WTC11 (cell line): Measurements from ENCODE around the gene SLC22A15.

Source experiments
- ZNF138 ChIP-seq: sonication (generic); formaldehyde crosslinking; conservative IDR thresholded peaks from 2 replicates; pipeline ENCODE4 v1.8.1; 2022; ENCODE audit warnings: mild to moderate bottlenecking, moderate library complexity, missing genetic modification reagents
- TF ChIP-seq, protein P1 (sequence below): sonication (generic); formaldehyde crosslinking; IDR thresholded peaks from 2 replicates; pipeline ENCODE4 v1.8.1; 2023; ENCODE audit warnings: mild to moderate bottlenecking, missing genetic modification reagents, moderate library complexity
- TF ChIP-seq, protein P2 (sequence below): sonication (generic); formaldehyde crosslinking; IDR thresholded peaks from 2 replicates; pipeline ENCODE4 v1.8.1; 2023; ENCODE audit warnings: mild to moderate bottlenecking, missing genetic modification reagents

DNA sequence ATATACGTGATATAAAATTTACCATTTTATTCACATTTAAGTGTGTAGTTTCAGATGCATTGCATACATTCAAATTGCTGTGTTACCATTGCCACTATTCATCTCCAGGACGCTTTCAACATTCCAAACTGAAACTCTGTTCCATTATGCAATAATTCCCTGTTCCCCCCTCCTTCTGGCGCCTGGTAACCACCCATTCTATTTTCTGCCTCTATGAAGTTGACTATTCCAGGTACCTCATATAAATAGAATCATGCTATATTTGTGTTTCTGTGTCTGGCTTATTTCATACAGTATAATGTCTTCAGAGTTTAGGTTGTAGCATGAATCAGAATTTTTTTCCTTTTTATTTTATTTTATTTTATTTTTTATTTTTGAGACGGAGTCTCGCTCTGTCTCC is 41.7 kb downstream of the SLC22A15 start:
- TF ChIP-seq ZNF138 = no peak
- TF ChIP-seq, protein P1, sequence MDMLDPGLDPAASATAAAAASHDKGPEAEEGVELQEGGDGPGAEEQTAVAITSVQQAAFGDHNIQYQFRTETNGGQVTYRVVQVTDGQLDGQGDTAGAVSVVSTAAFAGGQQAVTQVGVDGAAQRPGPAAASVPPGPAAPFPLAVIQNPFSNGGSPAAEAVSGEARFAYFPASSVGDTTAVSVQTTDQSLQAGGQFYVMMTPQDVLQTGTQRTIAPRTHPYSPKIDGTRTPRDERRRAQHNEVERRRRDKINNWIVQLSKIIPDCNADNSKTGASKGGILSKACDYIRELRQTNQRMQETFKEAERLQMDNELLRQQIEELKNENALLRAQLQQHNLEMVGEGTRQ = no peak
- TF ChIP-seq, protein P2, sequence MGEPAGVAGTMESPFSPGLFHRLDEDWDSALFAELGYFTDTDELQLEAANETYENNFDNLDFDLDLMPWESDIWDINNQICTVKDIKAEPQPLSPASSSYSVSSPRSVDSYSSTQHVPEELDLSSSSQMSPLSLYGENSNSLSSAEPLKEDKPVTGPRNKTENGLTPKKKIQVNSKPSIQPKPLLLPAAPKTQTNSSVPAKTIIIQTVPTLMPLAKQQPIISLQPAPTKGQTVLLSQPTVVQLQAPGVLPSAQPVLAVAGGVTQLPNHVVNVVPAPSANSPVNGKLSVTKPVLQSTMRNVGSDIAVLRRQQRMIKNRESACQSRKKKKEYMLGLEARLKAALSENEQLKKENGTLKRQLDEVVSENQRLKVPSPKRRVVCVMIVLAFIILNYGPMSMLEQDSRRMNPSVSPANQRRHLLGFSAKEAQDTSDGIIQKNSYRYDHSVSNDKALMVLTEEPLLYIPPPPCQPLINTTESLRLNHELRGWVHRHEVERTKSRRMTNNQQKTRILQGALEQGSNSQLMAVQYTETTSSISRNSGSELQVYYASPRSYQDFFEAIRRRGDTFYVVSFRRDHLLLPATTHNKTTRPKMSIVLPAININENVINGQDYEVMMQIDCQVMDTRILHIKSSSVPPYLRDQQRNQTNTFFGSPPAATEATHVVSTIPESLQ (CRISPR knock-in tag) = no peak
